IMR-90 (cell line): ENCODE measurements around the gene LHFPL3. TPM values are rescaled to one million over a fixed set of nuclear protein-coding genes. Genes with fewer than 3 reads are reported as not detected.
A peak's percentile ranks its signal among the peaks of the same experiment; 100 is the strongest.

Experiments
- ATAC-seq: fragments of 200-7000 bp; cut with Tn5 transposase; 2 replicates; pipeline ENCODE4 v1.9.1; 2020; ENCODE audit warnings: low read depth, mild to moderate bottlenecking, moderate library complexity
- BruUV-seq: library from RNA; stranded (reverse); fragments of 400-500 nt; replicated peaks from 2 replicates; lab custom pipeline; 2021; lab: Mats Ljungman, UMichigan
- CTCF ChIA-PET: fragments of 300-600 bp; formaldehyde crosslinking; extraction: SDS; loops from one replicate; lab custom pipeline; 2021; ENCODE audit warnings: antibody characterized with exemption; lab: Yijun Ruan, JAX
- POLR2A ChIA-PET: fragments of 300-600 bp; sonication (Branson Sonifier 250); formaldehyde crosslinking; loops from one replicate; lab custom pipeline; 2022; ENCODE audit warnings: antibody characterized with exemption; ENCODE audit not compliant: unreplicated experiment; lab: Charles Lee
- DNase-seq: peaks from one replicate; pipeline ENCODE4 v3.0.0; 2013
- H2AFZ ChIP-seq: replicated peaks from 2 replicates; pipeline ENCODE3; 2013; ENCODE audit warnings: low read length, mild to moderate bottlenecking; ENCODE audit not compliant: poor library complexity
- H2AK5ac ChIP-seq: 2 replicates; pipeline ENCODE4 v1.6.1; 2013; ENCODE audit warnings: low read depth, low read length, inconsistent platforms
- H2AK9ac ChIP-seq: replicated peaks from 2 replicates; pipeline ENCODE3; 2013; ENCODE audit warnings: mild to moderate bottlenecking, low read depth, low read length, moderate library complexity; ENCODE audit not compliant: poor library complexity
- H2BK120ac ChIP-seq: 2 replicates; pipeline ENCODE4 v1.6.1; 2013; ENCODE audit warnings: low read depth, low read length, inconsistent platforms
- H2BK15ac ChIP-seq: 3 replicates; pipeline ENCODE4 v1.6.1; 2013; ENCODE audit warnings: low read depth, low read length, inconsistent platforms
- H2BK20ac ChIP-seq: 2 replicates; pipeline ENCODE4 v1.6.1; 2013; ENCODE audit warnings: low read depth, mild to moderate bottlenecking, inconsistent platforms, low read length, moderate library complexity
- H2BK5ac ChIP-seq: 2 replicates; pipeline ENCODE4 v1.6.1; 2013; ENCODE audit warnings: mild to moderate bottlenecking, low read depth, low read length, inconsistent platforms; ENCODE audit not compliant: poor library complexity, severe bottlenecking
- H3K14ac ChIP-seq: replicated peaks from 2 replicates; pipeline ENCODE4 v1.6.1; 2013; ENCODE audit warnings: low read depth, low read length, inconsistent platforms
- H3K18ac ChIP-seq: 2 replicates; pipeline ENCODE4 v1.6.1; 2013; ENCODE audit warnings: low read depth, low read length, control low read depth
- H3K23ac ChIP-seq: 2 replicates; pipeline ENCODE4 v1.6.1; 2013; ENCODE audit warnings: low read depth, low read length, inconsistent platforms
- H3K27ac ChIP-seq: 2 replicates; pipeline ENCODE4 v1.5.1; 2013; ENCODE audit warnings: mild to moderate bottlenecking, control low read depth, low read length; ENCODE audit not compliant: insufficient read depth
- H3K27me3 ChIP-seq: 2 replicates; pipeline ENCODE4 v1.6.1; 2013; ENCODE audit warnings: low read length; ENCODE audit not compliant: control insufficient read depth, insufficient read depth
- H3K36me3 ChIP-seq: 2 replicates; pipeline ENCODE4 v1.6.1; 2013; ENCODE audit warnings: low read length, mixed read lengths; ENCODE audit not compliant: control insufficient read depth, insufficient read depth
- H3K4ac ChIP-seq: 2 replicates; pipeline ENCODE4 v1.6.1; 2013; ENCODE audit warnings: low read depth, low read length, inconsistent platforms
- H3K4me1 ChIP-seq: 2 replicates; pipeline ENCODE4 v1.6.1; 2013; ENCODE audit warnings: low read length, mixed read lengths; ENCODE audit not compliant: control insufficient read depth, insufficient read depth
- H3K4me2 ChIP-seq: 2 replicates; pipeline ENCODE4 v1.6.1; 2013; ENCODE audit warnings: low read depth, mild to moderate bottlenecking, control low read depth, low read length, moderate library complexity
- H3K4me3 ChIP-seq: 2 replicates; pipeline ENCODE4 v1.5.1; 2013; ENCODE audit warnings: low read depth, mild to moderate bottlenecking, control low read depth, low read length, moderate library complexity; ENCODE audit not compliant: insufficient read depth
- H3K56ac ChIP-seq: 2 replicates; pipeline ENCODE4 v1.6.1; 2013; ENCODE audit warnings: low read length, inconsistent platforms; ENCODE audit not compliant: insufficient read depth; ENCODE audit errors: extremely low read depth
- H3K79me1 ChIP-seq, 2 experiments: 2 replicates each; pipeline ENCODE4 v1.6.1; 2013; ENCODE audit warnings: low read length in 2 of 2, inconsistent platforms in 1 of 2, low read depth in 1 of 2
- H3K9ac ChIP-seq: 2 replicates; pipeline ENCODE4 v1.6.1; 2013; ENCODE audit warnings: low read depth, low read length, control low read depth
- H3K9me1 ChIP-seq: 2 replicates; pipeline ENCODE4 v1.6.1; 2013; ENCODE audit warnings: low read length, inconsistent platforms; ENCODE audit not compliant: insufficient read depth
- H3K9me3 ChIP-seq: 2 replicates; pipeline ENCODE4 v1.6.1; 2013; ENCODE audit warnings: low read length; ENCODE audit not compliant: control insufficient read depth, insufficient read depth
- H4K20me1 ChIP-seq: 2 replicates; pipeline ENCODE4 v1.6.1; 2013; ENCODE audit warnings: low read length, inconsistent platforms; ENCODE audit not compliant: insufficient read depth
- H4K5ac ChIP-seq: 2 replicates; pipeline ENCODE4 v1.6.1; 2013; ENCODE audit warnings: mild to moderate bottlenecking, low read depth, low read length, control low read depth
- H4K8ac ChIP-seq, 2 experiments: 2 replicates each; pipeline ENCODE4 v1.6.1; 2013; ENCODE audit warnings: low read depth in 2 of 2, low read length in 2 of 2, control low read depth in 1 of 2, inconsistent platforms in 1 of 2
- H4K91ac ChIP-seq: 2 replicates; pipeline ENCODE4 v1.6.1; 2013; ENCODE audit warnings: low read depth, low read length, inconsistent platforms; ENCODE audit not compliant: insufficient read depth
- CEBPB ChIP-seq: IDR thresholded peaks from 2 replicates; pipeline ENCODE4 v1.6.1; 2012; ENCODE audit warnings: low read depth, low read length, improper control_type of control experiment
- CHD1 ChIP-seq: IDR thresholded peaks from 2 replicates; pipeline ENCODE4 v1.6.1; 2012; ENCODE audit warnings: low read depth, low read length, improper control_type of control experiment
- WGBS, 2 experiments: methylation state at CpG; one replicate each; pipeline versions ENCODE4 v1.1.5 to v1.1.7; 2013; ENCODE audit warnings: missing lambda C conversion rate in 2 of 2; ENCODE audit not compliant: insufficient read length in 1 of 2; ENCODE audit errors: extremely low coverage in 2 of 2; 5-methylcytosine and 5-hydroxymethylcytosine counted together
- dilution Hi-C: fragments of 300-500 bp; cut with HindIII; formaldehyde crosslinking; loops from one replicate; pipeline ENCODE4 v1.14.3; 2018; ENCODE audit warnings: low sequenced_read_pairs; ENCODE audit not compliant: unreplicated experiment
- in situ Hi-C: fragments of 300-500 bp; cut with MboI; formaldehyde crosslinking; loops from 3 replicates; pipeline ENCODE4 v1.14.3; 2019; ENCODE audit warnings: low sequenced_read_pairs, inconsistent platforms, mixed read lengths
- intact Hi-C: fragments of 100-400 bp; cut with micrococcal nuclease; formaldehyde crosslinking; loops from 2 replicates; pipeline ENCODE4 v1.10.0; 2022
- polyA plus RNA-seq, 3 experiments: library from polyadenylated mRNA; depleted of rRNA; stranded (reverse); fragments of >200 nt; gene quantifications; 2 replicates each; pipeline ENCODE4 v1.2.3, GENCODE V29; 2012; ENCODE audit warnings: low replicate concordance in 1 of 3
- total RNA-seq: library from RNA; depleted of rRNA; stranded (reverse); fragments of >200 nt; gene quantifications from 2 replicates; pipeline ENCODE4 v1.2.3, GENCODE V29; 2012

The LHFPL3 gene
- total and polyA plus RNA-seq, 2 of the 4 experiments (the other 2 are of a cell fraction) = not detected

- Histone ChIP-seq H2BK15ac (no peak overlapping the region), H3K56ac (no peak overlapping the region), H3K4me3 (no peak overlapping the region), H2AK9ac (no peak overlapping the region), H3K9me3 (no peaks in the 10 kb centered on the region), H2BK5ac (no peak overlapping the region), H3K36me3 (no peaks in the 10 kb centered on the region), H2AFZ (no peak overlapping the region), H3K14ac (no peak overlapping the region), H2BK120ac (no peak overlapping the region), H4K20me1 (no peaks in the 10 kb centered on the region), H3K9me1 (no peaks in the 10 kb centered on the region), H3K23ac (no peak overlapping the region), H3K4ac (no peak overlapping the region), H3K27ac (0 out of 2 replicates have a peak overlapping the region, but pooled peaks have one; percentile 31), H2AK5ac (no peak overlapping the region), H3K4me2 (no peak overlapping the region), H2BK20ac (no peak overlapping the region), H3K4me1 (peaks cover 3% of the 10 kb centered on the region; the same call in 1 of the 2 replicates), H3K9ac (no peak overlapping the region), H3K18ac (no peak overlapping the region), H4K5ac (no peak overlapping the region), H3K79me1 (no peaks in the 10 kb centered on the region), H4K8ac (no peak overlapping the region), H3K27me3 (no peaks in the 10 kb centered on the region), H4K91ac (no peak overlapping the region)
- ATAC-seq = peak; percentile 67
- in situ Hi-C loops (no loop called here), intact Hi-C loops (no loop called here), dilution Hi-C loops (no loop called here)
- peak; percentile 73 for DNase-seq
- BruUV-seq = no TSS peak
- POLR2A ChIA-PET = no interaction called here
- TF ChIP-seq CHD1 (no peak), CEBPB (peak; percentile 67)
- 100% methylated on average over 1 of the region's 7 CpGs; no CpG with 5 or more reads in 1 of the 2 experiments for WGBS, 2 experiments
- CTCF ChIA-PET = no interaction called here
These were observed 623.1 kb downstream of the LHFPL3 start for GRCh38 chr7:104951546-104951945.
